NCI-H128 (cell line): Measurements from ENCODE around the gene RAB5IF.
"Not testable (repeated sequence)": the region's sequence is repeated elsewhere in the genome, so short reads cannot be mapped to it uniquely, and the experiment has no call there.

Experiments
- DNase-seq: peaks from one replicate; lab custom pipeline; 2025; ENCODE audit not compliant: unreplicated experiment; lab: John Stamatoyannopoulos, UW

RAB5IF gene

GRCh38 chr20:36585410-36586125, 20.0 kb upstream of the RAB5IF start:
- no peak for DNase-seq

- DNase-seq, result no peak
These were observed 18.1 kb upstream of the RAB5IF start for GRCh38 chr20:36587388-36588070.

DNA sequence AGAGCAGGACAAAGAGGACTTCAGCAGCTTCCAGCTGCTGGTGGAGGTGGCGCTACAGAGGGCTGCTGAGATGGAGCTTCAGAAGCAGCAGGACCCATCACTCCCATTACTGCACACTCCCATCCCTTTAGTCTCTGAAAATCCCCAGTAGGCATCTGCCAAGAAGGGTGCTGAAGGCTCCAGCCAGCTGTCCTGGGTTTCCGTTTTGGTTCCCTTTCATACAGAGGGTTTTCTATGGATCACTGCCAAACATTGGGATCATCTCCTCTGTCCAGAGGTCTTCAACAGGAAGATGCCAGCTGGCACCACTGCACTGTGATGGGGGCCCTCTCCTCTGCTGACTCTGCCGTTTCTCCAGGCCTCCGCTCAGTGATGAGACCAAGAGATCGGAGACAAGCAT, 14.3 kb upstream of the RAB5IF start:
- DNase-seq, result no peak

- no peak for DNase-seq
These were observed 13.5 kb upstream of the RAB5IF start for GRCh38 chr20:36591854-36592641.

DNA sequence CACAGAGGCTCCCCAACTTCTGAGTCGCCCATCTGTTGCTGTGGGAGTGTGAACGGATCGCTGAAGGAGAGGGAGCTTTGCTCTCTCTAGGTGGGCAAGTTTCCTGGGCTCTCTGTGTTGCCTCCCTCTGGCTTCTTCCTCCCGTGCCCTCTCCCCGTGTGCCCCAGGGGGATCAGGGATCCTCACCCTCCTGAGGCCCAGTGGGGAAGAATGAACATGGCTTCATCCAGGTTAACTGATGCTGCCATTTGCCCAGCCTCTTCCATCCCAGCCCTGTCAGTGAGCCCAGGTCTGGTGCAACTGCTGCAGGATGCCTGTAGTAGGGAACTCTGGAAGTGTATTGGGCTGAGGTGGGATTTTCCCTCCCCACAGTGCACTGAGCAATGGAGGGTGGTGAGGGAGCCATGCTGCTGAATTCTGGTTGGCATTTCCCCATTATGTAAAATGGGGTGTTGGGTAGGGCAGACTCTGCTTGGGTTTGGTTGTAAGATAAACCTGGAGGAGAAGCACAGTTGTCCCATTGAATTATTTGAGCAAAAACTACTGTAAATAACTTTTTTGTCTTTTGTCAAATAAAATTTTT, 12.1 kb upstream of the RAB5IF start:
- DNase-seq, result no peak

DNA sequence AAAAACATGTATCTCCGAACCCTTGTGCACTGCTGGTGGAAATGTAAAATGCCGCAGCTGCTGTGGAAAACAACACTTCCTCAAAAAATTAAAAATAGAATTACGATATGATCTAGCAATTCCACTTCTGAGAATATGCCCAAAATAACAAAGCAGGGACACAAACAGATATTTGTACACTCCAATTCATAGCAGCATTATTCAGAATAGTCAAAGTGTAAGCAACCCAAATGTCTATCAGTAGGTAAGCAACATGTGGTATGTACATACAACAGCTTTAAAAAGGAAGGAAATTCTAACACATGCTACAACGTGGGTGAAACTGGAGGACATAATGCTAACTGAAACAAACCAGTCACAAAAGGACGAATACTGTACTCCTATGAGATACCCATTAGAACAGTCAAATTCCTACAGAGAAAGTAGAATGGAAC, 5.7 kb upstream of the RAB5IF start:
- no peak for DNase-seq

GRCh38 chr20:36601540-36601939, 4.0 kb upstream of the RAB5IF start:
- no peak for DNase-seq

GRCh38 chr20:36604952-36605398, 604 bp upstream of the RAB5IF start:
- no peak for DNase-seq

DNA sequence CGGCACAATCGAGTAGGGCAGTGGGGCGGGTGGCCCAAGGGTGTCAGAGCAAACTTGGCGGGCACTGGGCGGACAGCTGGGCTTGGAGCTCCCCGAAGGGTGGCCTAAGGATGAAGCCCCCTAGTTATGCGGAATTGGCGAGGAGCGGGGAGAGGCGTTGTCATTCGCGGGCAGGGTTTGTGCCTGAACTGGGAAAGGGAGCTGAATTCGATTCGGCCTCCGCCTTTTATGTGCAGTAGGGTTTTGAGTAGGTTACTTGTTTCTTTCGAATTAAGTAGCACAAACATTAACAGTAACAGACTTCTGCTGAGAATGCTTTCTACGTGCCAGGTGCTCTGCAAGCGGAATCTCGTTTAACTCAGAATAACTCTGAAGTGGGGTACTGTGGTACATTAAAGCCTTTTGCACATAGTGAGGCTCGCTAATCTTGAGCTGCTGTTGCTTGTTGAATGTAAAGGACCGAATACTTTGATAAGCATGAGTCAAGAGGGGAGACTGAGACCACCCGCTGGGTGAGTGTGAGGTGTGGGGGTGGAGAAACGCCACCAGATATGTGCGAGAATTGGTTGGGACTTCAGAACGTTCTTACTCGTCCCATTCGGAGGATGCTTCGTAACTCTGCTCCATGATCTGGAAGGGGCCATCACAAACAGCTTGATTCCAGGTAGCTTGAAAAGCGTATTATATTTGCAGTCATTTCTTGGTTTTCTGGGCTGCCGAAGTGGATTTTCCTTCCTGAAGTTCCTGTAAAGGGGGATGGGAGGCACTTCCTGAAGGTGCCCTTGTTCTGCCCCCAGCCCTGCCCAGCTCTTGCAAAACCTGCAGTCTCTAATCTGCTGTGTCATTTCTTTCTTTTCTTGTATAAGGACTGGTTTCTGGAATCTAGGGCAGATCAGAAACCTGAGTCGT, 833 bp downstream of the RAB5IF start:
- no peak for DNase-seq

DNA sequence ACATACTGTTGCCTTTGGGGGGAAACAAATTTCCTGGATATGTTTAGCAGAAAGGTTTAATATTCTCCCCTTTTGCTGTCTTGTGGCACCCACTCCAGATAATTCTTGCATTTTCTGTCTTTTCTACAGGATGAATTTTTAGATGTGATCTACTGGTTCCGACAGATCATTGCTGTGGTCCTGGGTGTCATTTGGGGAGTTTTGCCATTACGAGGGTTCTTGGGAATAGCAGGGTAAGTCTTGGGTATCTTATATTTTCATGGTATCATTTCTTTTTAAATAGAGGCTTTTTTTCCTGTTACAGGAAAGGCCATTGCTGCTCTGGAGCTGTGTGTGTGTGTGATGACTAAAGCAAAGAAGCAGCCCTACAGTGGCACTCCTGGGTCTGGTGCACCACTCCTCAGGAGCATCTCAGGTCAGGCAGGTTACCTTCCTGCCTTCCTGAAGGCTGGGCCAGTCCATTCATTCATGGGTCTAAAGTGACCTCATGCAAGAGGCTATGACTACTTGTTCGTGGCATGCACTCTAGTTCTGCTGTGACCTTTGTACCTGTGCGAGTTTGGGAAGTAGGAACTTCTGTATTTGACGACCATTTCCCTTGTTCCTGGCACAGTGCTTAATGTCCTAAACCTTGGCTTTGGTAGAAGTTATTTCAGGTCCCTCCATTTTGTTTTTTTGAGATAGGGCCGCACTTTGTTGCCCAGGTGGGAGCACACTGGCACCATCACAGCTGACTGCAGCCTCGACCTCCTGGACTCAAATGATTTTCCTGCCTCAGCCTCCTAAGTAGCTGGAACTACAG, 2.2 kb downstream of the RAB5IF start:
- no peak for DNase-seq

- DNase-seq, result not testable (repeated sequence)
These were observed 2.8 kb downstream of the RAB5IF start for GRCh38 chr20:36608388-36608728.

DNA sequence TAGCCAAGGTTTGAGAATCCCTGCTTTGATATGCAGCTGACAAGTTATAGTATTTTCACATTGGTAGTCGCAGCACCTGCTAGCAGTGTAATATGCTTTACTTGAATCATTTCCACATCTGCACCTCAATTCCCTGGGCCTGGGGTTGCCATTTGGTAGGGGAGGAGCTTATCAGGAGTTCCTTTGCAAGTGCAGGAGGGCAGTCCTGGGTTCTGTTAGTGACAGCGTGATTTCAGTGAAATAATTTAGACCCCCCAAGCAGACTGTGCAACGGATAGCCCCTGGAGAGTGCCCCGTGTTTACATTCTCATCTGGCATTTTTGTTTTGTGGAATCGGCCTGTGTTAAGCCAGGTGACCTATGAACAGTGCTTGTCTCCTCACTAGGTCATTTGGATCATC, 6.0 kb downstream of the RAB5IF start:
- DNase-seq, result no peak

DNA sequence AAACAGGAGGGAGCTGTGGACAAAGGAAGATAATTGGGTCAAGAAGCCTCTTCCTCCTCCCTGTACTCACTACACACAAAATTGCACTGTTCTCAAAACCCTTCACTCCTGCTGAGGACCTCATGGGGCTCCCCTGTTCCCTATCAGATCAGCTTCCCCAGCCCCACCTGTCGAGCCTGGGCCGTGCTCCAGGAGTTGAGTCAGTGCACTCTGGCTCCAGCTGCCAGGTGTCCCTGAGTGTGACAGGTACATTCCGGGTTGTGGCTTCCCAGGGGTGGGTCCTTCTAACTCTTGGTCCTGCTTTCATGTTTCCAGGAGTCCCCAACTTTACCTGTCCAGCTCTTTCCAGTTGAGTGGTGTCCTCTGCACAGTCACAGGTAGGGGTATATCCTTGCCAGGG, 8.4 kb downstream of the RAB5IF start:
- peak; percentile 53 for DNase-seq

- no peak for DNase-seq
These were observed 9.4 kb downstream of the RAB5IF start for GRCh38 chr20:36614781-36615557.

DNA sequence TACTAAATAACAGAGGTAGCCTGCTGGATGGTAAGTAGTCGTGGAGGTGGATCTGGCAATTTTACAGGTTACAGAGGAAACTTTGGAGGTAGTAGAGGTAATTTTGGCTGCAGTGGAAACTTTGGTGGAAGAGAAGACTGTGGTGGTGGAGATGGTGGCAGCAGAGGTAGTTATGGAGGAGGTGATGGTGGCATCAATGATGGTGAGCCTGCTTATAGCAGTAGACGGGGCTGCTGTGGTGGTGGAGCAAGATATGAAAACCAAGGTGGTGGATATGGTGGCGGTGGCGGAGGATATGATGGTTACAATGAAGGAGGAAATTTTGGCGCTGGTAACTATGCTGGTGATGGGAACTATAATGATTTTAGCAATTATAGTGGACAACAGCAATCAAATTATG, 15.3 kb downstream of the RAB5IF start:
- DNase-seq, result no peak

DNA sequence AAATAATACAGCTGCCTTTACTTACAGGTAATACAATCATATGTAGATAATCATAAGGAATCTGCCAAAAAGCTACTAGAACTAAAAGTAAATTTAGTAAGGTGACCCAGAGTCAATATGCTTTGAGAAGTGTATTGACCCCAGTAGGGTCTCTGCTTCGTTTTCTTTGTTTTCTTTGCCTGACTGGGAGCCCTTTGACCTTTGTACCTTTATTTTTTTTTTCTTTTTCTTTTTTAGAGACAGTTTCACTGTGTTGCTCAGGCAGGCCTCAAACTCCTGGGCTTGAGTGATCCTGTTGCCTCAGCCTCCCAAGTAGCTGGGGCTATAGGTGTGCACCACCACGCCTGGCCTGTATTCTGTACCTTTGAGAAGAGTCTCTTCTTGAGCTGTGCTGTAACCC, 17.9 kb downstream of the RAB5IF start:
- no peak for DNase-seq

DNA sequence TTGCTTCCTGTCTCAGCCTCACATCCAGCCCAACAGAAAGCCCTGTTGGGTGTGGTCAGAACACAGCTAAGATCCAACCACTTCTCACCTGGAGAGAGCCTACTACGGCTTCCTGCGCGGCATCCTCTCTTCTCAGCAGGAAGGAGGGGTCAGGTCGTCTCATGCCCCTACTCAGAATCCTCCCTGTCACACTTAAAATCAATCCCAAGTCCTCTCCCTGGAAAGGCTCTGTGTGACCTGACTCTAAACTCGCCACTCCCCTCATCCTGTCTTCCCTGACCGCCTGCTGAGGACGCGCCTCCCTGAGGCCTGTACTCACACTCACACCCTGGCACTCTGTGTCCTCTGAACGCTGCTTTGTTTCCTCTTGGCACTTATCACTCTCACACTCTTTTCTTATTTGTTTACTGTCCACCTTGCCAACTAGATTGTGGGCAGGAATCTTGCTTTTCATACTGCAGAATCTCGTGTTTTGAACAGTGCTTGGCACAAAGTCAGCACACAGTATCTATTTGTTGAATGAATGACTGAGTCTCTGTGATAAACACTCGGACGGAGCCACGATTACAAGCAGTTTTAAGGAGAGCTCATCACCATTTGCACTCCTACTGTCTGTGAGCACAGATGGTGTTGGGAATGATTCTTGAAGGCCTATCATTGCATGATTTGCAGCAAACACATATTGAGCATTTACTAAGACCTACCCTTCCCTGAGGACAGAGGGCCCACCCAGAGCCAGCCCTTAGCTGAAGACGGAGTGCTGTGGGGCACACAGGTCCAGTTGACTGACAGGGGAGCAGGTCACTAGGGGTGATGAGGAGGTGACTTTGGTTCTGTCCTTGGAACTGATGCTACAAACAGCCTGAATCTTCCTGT, 18.7 kb downstream of the RAB5IF start:
- no peak for DNase-seq

GRCh38 chr20:36624944-36625324, 19.4 kb downstream of the RAB5IF start:
- DNase-seq, result no peak
